ENCODE data around the gene HPS4. TPM values are rescaled to one million over a fixed set of nuclear protein-coding genes. Genes with fewer than 3 reads are reported as not detected.

Gene HPS4
- total RNA-seq, 1 donor from 2014 or later, result 29.5 TPM

DNA sequence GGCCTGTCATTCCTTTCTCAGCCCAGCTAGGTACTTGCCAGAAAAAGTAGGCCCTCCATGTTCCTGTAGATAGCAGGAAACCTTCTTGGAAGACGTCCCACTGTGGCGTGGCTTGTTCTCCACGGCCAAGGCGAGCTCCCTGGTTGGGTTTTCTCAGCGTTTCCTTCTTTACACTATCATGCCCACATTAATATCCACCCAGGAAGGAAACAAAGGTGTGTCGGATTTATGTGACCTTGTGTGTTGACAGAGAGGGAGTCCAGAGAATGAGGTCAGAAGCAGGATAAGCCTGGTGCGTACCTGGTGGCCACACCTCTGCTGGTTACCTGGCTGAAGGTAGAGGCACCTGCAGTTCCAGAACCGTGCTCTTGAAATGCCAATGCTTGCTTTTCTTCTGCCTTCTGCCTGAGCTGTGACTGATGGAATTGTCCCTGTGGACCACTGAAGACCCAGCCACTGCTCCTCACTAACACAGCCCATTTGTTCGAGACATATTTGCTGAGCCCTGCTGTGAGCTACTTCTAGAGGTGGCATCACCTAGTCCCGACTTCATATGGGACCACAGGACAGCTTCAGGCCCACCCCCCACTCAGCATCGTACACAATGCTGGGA is 46.6 kb downstream of the HPS4 start:
- TF ChIP-seq, protein P1, sequence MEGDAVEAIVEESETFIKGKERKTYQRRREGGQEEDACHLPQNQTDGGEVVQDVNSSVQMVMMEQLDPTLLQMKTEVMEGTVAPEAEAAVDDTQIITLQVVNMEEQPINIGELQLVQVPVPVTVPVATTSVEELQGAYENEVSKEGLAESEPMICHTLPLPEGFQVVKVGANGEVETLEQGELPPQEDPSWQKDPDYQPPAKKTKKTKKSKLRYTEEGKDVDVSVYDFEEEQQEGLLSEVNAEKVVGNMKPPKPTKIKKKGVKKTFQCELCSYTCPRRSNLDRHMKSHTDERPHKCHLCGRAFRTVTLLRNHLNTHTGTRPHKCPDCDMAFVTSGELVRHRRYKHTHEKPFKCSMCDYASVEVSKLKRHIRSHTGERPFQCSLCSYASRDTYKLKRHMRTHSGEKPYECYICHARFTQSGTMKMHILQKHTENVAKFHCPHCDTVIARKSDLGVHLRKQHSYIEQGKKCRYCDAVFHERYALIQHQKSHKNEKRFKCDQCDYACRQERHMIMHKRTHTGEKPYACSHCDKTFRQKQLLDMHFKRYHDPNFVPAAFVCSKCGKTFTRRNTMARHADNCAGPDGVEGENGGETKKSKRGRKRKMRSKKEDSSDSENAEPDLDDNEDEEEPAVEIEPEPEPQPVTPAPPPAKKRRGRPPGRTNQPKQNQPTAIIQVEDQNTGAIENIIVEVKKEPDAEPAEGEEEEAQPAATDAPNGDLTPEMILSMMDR (IDR thresholded peaks at IDR 0.05; ENCODE audit: insufficient read depth, low read length, severe bottlenecking), result no peak
- DNase-seq (ENCODE audit: low read depth) (peak; percentile 28), FAIRE-seq (peak; percentile 55)
- H3K27me3 ChIP-seq (ENCODE audit: control insufficient read depth, insufficient read depth, low read length), result no peaks in the 10 kb centered on the region
- H3K4me3 ChIP-seq (ENCODE audit: low read depth, low read length), result no peak overlapping the region
- no peaks in the 10 kb centered on the region for H3K36me3 ChIP-seq (ENCODE audit: control insufficient read depth, insufficient read depth, low read length)

DNA sequence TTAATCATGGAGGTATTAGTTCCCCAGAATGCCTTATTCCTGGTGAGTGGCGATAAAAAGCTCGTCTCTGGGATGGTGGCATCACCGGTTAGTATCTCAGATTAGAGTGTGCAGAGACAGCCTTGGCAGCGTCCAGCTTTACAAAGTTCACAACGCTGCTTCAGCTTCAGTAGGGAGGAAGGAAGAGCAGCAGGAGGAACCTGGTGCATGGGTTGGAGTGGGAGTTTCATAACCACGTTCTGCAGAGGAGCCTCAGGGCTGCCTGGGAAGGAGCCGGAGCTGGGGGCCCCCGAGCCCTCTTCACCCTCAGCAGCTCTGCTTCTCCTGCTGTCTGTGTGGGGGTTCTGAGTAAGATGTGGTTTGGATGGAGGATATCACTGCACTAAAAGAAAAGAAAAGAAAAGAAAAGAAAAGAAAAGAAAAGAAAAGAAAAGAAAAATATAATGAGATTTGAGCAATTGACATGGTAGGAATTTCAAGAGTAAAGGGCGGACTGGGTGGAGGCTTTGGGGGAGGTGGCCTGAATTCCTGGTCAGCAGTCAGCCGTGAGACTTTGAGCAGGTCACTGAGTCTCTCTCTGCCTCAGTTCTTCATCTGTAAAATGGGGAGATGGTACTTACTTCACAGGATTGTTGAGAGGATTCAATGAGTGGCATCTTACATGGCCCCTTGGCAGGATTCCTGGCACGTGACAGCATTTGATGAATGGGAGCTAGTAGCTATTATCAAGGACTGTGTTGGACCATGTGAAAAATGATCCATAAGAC is 48.1 kb downstream of the HPS4 start:
- DNase-seq (ENCODE audit: low read depth) (no peak), FAIRE-seq (no peak)
- H3K27me3 ChIP-seq (ENCODE audit: control insufficient read depth, insufficient read depth, low read length), result no peaks in the 10 kb centered on the region
- H3K36me3 ChIP-seq (ENCODE audit: control insufficient read depth, insufficient read depth, low read length), result no peaks in the 10 kb centered on the region
- TF ChIP-seq, protein P1 (IDR thresholded peaks at IDR 0.05; ENCODE audit: insufficient read depth, low read length, severe bottlenecking), result no peak
- H3K4me3 ChIP-seq (ENCODE audit: low read depth, low read length), result no peak overlapping the region

DNA sequence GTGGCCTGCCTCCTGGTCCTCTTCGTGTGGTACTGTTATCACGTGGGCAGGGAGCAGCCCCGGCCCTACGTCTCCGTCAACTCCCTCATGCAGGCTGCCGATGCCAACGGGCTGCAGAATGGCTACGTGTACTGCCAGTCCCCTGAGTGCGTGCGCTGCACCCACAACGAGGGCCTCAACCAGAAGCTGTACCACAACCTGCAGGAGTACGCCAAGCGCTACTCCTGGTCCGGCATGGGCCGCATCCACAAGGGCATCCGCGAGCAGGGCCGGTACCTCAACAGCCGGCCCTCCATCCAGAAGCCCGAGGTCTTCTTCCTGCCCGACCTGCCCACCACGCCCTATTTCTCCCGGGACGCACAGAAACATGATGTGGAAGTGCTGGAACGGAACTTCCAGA is 49.8 kb downstream of the HPS4 start:
- Histone ChIP-seq H3K36me3 (ENCODE audit: control insufficient read depth, insufficient read depth, low read length) (no peaks in the 10 kb centered on the region), H3K27me3 (ENCODE audit: control insufficient read depth, insufficient read depth, low read length) (no peaks in the 10 kb centered on the region), H3K4me3 (ENCODE audit: low read depth, low read length) (no peak overlapping the region)
- FAIRE-seq, result no peak
- DNase-seq (ENCODE audit: low read depth), result no peak
- TF ChIP-seq, protein P1 (IDR thresholded peaks at IDR 0.05; ENCODE audit: insufficient read depth, low read length, severe bottlenecking), result no peak

DNA sequence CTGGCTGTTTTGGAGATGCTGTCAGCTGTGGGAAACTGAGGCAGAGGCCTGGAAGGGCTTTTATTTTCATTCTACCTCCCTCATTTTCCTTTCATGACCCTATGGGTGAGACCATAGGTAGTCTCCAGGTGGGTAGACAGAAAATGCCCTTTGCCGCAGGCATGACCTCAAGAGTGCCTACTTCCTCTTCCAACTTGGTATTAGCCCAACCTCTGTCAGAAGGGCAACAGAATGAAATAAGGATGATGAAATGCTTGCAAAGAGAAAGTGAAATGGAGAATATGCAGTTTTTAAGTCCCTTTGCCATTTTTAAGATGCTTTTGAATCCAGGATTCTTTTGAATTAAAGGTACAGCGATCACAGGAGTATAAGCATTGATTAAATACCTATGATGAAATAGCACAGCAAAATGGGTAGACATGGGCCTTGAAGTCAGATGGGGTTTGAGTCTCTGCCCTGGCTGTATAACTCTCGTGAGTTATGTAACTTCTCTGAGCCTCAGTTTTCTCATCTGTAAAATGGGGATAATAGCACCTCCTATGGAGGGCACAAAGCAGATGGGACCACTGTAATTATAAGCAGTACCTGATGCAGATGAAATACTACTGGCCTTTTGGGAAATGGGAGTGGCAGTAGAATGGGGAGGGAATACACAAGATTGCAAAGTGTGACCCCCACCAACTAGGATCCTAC is 50.8 kb downstream of the HPS4 start:
- no peak for FAIRE-seq
- H3K36me3 ChIP-seq (ENCODE audit: control insufficient read depth, insufficient read depth, low read length), result no peaks in the 10 kb centered on the region

DNA sequence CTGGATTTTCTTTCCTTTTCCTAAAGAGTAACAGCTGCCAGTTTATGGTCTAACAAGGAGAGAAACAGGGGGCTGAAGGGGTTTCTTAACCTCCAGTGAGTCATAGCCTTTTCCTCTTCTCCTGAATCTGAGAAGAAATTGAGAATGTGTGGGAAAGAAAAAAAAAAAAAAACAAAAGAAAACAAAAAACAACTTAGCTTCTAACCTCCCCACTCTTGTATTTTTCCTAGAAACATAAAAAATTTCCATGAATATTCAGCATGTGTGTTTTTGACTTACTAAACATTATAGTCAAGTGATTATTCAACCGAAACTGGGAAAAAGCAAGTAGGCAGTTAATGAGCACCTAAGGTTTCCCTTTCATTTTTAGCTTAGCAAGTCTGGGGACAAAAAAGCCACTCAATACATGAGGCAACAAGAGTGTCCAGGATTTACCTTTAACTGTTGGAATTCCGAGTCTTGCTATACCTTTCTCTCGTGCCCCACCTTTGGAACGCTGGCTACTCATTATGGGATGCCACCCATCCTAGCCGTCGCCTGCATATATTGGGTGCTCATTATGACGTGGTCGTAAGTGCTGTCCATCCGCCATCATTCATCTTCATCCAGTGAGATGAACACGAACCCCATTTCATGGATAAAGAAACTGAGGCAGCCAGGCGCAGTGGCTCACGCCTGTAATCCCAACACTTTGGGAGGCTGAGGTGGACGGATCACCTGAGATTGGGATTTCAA is 52.2 kb downstream of the HPS4 start:
- TF ChIP-seq, protein P1 (IDR thresholded peaks at IDR 0.05; ENCODE audit: insufficient read depth, low read length, severe bottlenecking), result no peak
- no peak overlapping the region for H3K4me3 ChIP-seq (ENCODE audit: low read depth, low read length)
- no peaks in the 10 kb centered on the region for H3K36me3 ChIP-seq (ENCODE audit: control insufficient read depth, insufficient read depth, low read length)
- FAIRE-seq (no peak), DNase-seq (ENCODE audit: low read depth) (no peak)
- H3K27me3 ChIP-seq (ENCODE audit: control insufficient read depth, insufficient read depth, low read length), result no peaks in the 10 kb centered on the region

More for the DNA sequence above, 50.8 kb downstream of the HPS4 start:
- no peak for DNase-seq (ENCODE audit: low read depth)
- TF ChIP-seq, protein P1 (IDR thresholded peaks at IDR 0.05; ENCODE audit: insufficient read depth, low read length, severe bottlenecking), result no peak
- no peak overlapping the region for H3K4me3 ChIP-seq (ENCODE audit: low read depth, low read length)
- no peaks in the 10 kb centered on the region for H3K27me3 ChIP-seq (ENCODE audit: control insufficient read depth, insufficient read depth, low read length)

Data from bronchial epithelial cell (primary cell).